Endodermal cell (in vitro differentiated cells): ENCODE results near the gene BRINP1. TPM values are rescaled to one million over a fixed set of nuclear protein-coding genes. Genes with fewer than 3 reads are reported as not detected.

Experiments used
- DNase-seq: peaks from one replicate; pipeline ENCODE4 v3.0.0-alpha.2; 2017
- H3K27ac ChIP-seq: 2 replicates; pipeline ENCODE4 v1.5.1; 2013; ENCODE audit warnings: mild to moderate bottlenecking, low read depth, low read length, moderate library complexity
- H3K27me3 ChIP-seq: 2 replicates; pipeline ENCODE4 v1.6.1; 2013; ENCODE audit warnings: mild to moderate bottlenecking, low read length, moderate library complexity; ENCODE audit not compliant: insufficient read depth, control insufficient read depth, poor library complexity, severe bottlenecking
- H3K36me3 ChIP-seq: 2 replicates; pipeline ENCODE4 v1.7.0; 2013; ENCODE audit warnings: mild to moderate bottlenecking, low read length, moderate library complexity; ENCODE audit not compliant: control insufficient read depth, insufficient read depth
- H3K4me1 ChIP-seq: one replicate; pipeline ENCODE4 v1.7.0; 2013; ENCODE audit warnings: low read length; ENCODE audit not compliant: control insufficient read depth, insufficient read depth
- H3K4me3 ChIP-seq: 2 replicates; pipeline ENCODE4 v1.5.1; 2013; ENCODE audit warnings: mild to moderate bottlenecking, low read length, moderate library complexity
- H3K9ac ChIP-seq: 2 replicates; pipeline ENCODE4 v1.6.1; 2013; ENCODE audit warnings: mild to moderate bottlenecking, low read length, moderate library complexity; ENCODE audit not compliant: poor library complexity, severe bottlenecking; ENCODE audit errors: extremely low read depth
- H3K9me3 ChIP-seq: 2 replicates; pipeline ENCODE4 v1.6.1; 2013; ENCODE audit warnings: mild to moderate bottlenecking, low read length, moderate library complexity; ENCODE audit not compliant: control insufficient read depth
- H3K27ac Mint-ChIP-seq: 2 replicates; pipeline ENCODE4 v1.8.0; 2020; ENCODE audit warnings: mixed read lengths
- H3K27me3 Mint-ChIP-seq: 2 replicates; pipeline ENCODE4 v1.8.0; 2021; ENCODE audit warnings: mild to moderate bottlenecking, mixed read lengths; ENCODE audit not compliant: insufficient read depth
- H3K36me3 Mint-ChIP-seq: 2 replicates; pipeline ENCODE4 v1.8.0; 2020; ENCODE audit warnings: low read depth, mixed read lengths
- H3K4me1 Mint-ChIP-seq: 2 replicates; pipeline ENCODE4 v1.8.0; 2020; ENCODE audit warnings: mixed read lengths
- H3K4me3 Mint-ChIP-seq: 2 replicates; pipeline ENCODE4 v1.8.0; 2020; ENCODE audit warnings: mild to moderate bottlenecking, moderate library complexity, mixed read lengths
- H3K9me3 Mint-ChIP-seq: 2 replicates; pipeline ENCODE4 v1.8.0; 2020; ENCODE audit warnings: mild to moderate bottlenecking, mixed read lengths
- CTCF ChIP-seq: fragments of 200-600 bp; sonication (generic); conservative IDR thresholded peaks from 2 replicates; pipeline ENCODE4 v1.5.0; 2021; ENCODE audit warnings: antibody characterized with exemption, mild to moderate bottlenecking
- WGBS, 2 experiments: methylation state at CpG; one replicate each; pipeline versions ENCODE4 v1.1.5 to v1.1.7; 2013; ENCODE audit warnings: missing lambda C conversion rate in 2 of 2, mixed read lengths in 1 of 2; ENCODE audit not compliant: insufficient coverage in 1 of 2, insufficient read length in 1 of 2; 5-methylcytosine and 5-hydroxymethylcytosine counted together
- total RNA-seq, 2 donors: library from RNA; stranded (reverse); fragmentation: NEBNext Ultra II Directional in 1 of 2; extraction: Animal tissue kit (Norgen Biotek cat#: 25700) in 1 of 2; gene quantifications; 2 replicates in 1 of 2; 3 replicates in 1 of 2; pipeline ENCODE4 v1.2.1, GENCODE V29; 2021

BRINP1 gene
- total RNA-seq, 2 donors from 2014 or later: 6.3 to 9.6 TPM

GRCh38 chr9:119273984-119274665 lies 95.1 kb downstream of the BRINP1 start:
- Histone ChIP-seq H3K9ac (no peak overlapping the region), H3K27ac (no peak overlapping the region), H3K27me3 (no peaks in the 10 kb centered on the region), H3K36me3 (no peaks in the 10 kb centered on the region), H3K9me3 (no peaks in the 10 kb centered on the region), H3K4me1 (no peaks in the 10 kb centered on the region), H3K4me3 (no peak overlapping the region)
- no peak overlapping the region for H3K27ac Mint-ChIP-seq
- no peaks in the 10 kb centered on the region for H3K27me3 Mint-ChIP-seq
- no peaks in the 10 kb centered on the region for H3K36me3 Mint-ChIP-seq
- H3K4me3 Mint-ChIP-seq: no peak overlapping the region
- TF ChIP-seq CTCF: no peak
- H3K9me3 Mint-ChIP-seq: no peaks in the 10 kb centered on the region
- no peak for DNase-seq
- peaks cover 10% of the 10 kb centered on the region for H3K4me1 Mint-ChIP-seq
- 75 to 81% methylated on average over 3 of the region's 3 CpGs for WGBS, 2 experiments

GRCh38 chr9:119273325-119273904 lies 95.8 kb downstream of the BRINP1 start:
- Mint-ChIP-seq H3K4me3 (no peak overlapping the region), H3K27ac (peak overlapping the region; percentile 32), H3K9me3 (no peaks in the 10 kb centered on the region), H3K27me3 (no peaks in the 10 kb centered on the region), H3K36me3 (no peaks in the 10 kb centered on the region), H3K4me1 (peaks cover 10% of the 10 kb centered on the region)
- no peak for TF ChIP-seq CTCF
- Histone ChIP-seq H3K9me3 (no peaks in the 10 kb centered on the region), H3K9ac (no peak overlapping the region), H3K27me3 (no peaks in the 10 kb centered on the region), H3K4me1 (no peaks in the 10 kb centered on the region), H3K36me3 (no peaks in the 10 kb centered on the region), H3K27ac (no peak overlapping the region), H3K4me3 (no peak overlapping the region)
- 61 to 82% methylated on average over 3 to 5 of the region's 5 CpGs for WGBS, 2 experiments
- no peak for DNase-seq

- peak; percentile 55 for DNase-seq
- 66 to 83% methylated on average over 1 to 5 of the region's 5 CpGs for WGBS, 2 experiments
- no peak overlapping the region for H3K27ac Mint-ChIP-seq
These were observed 96.6 kb downstream of the BRINP1 start for GRCh38 chr9:119272500-119273211.

More at GRCh38 chr9:119272500-119273211, 96.6 kb downstream of the BRINP1 start:
- no peaks in the 10 kb centered on the region for H3K27me3 Mint-ChIP-seq
- Histone ChIP-seq H3K9me3 (no peaks in the 10 kb centered on the region), H3K36me3 (no peaks in the 10 kb centered on the region), H3K4me1 (no peaks in the 10 kb centered on the region), H3K4me3 (no peak overlapping the region), H3K9ac (no peak overlapping the region), H3K27ac (no peak overlapping the region), H3K27me3 (no peaks in the 10 kb centered on the region)
- peak; percentile 21 for TF ChIP-seq CTCF
- no peaks in the 10 kb centered on the region for H3K9me3 Mint-ChIP-seq
- H3K4me1 Mint-ChIP-seq: peaks cover 10% of the 10 kb centered on the region
- no peak overlapping the region for H3K4me3 Mint-ChIP-seq
- no peaks in the 10 kb centered on the region for H3K36me3 Mint-ChIP-seq
